ENCODE results near the gene CSMD2. TPM values are rescaled to one million over a fixed set of nuclear protein-coding genes. Genes with fewer than 3 reads are reported as not detected.

Gene CSMD2
- total and polyA plus RNA-seq, 2 experiments from 2014 or later: 5.3 to 16.6 TPM

DNA sequence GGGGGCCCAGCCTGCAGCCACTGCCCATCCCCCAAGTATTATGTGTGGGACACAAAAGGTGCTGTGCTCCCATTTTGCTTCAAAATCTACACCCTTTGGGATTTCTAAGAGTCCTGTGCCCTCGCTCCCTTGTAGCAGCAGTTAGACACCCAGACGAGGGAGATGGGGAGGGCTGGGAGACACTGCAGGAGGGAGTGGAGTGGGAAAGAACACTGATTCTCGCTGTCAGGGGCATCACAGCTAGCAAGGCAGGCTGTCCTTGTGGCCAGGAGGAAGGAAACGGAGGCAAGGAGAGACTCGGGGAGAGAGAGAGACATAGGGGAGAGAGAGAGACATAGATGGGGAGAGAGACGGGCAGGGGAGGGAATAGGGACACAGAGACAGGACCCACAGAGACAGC lies 38.5 kb downstream of the CSMD2 start:
- Histone ChIP-seq H3K4me1 (ENCODE audit: insufficient read depth) (no peaks in the 10 kb centered on the region), H3K27me3 (ENCODE audit: insufficient read depth) (no peaks in the 10 kb centered on the region), H3K79me2 (replicated peaks; ENCODE audit: insufficient read depth) (peaks cover 9% of the 10 kb centered on the region; the same call in 1 of the 2 replicates), H3K4me3 (no peak overlapping the region), H3K4me2 (no peak overlapping the region), H3F3A (replicated peaks; ENCODE audit: low read depth) (no peaks in the 10 kb centered on the region), H3K36me3 (ENCODE audit: insufficient read depth) (no peaks in the 10 kb centered on the region; the same call in 1 of the 2 replicates), H3K27ac (ENCODE audit: low read depth) (no peak overlapping the region), H4K20me1 (replicated peaks; ENCODE audit: insufficient read depth) (no peaks in the 10 kb centered on the region), H3K9me2 (ENCODE audit: insufficient read depth) (0 out of 2 replicates have a peak, but pooled peaks cover 9% of the 10 kb centered on the region), H2AFZ (no peak overlapping the region)
- Mint-ChIP-seq H3K27ac (no peak overlapping the region), H3K4me3 (no peak overlapping the region), H3K4me1 (peaks cover 6% of the 10 kb centered on the region), H3K27me3 (ENCODE audit: insufficient read depth, low read depth, poor library complexity) (peaks cover 21% of the 10 kb centered on the region), H3K36me3 (ENCODE audit: low read depth) (peaks cover 44% of the 10 kb centered on the region), H3K9me3 (peaks cover 3% of the 10 kb centered on the region; the same call in 1 of the 3 replicates)
- TF ChIP-seq POLR2AphosphoS5 (IDR thresholded peaks at IDR 0.05; ENCODE audit: low read depth) (no peak), EZH2 (IDR thresholded peaks at IDR 0.05; ENCODE audit: low read depth, unreplicated experiment) (no peak), JUNB (IDR thresholded peaks at IDR 0.05; ENCODE audit: unreplicated experiment) (no peak), EZH2phosphoT487 (IDR thresholded peaks at IDR 0.05; ENCODE audit: unreplicated experiment) (no peak), STAT1 (IDR thresholded peaks at IDR 0.05; ENCODE audit: unreplicated experiment) (no peak), NANOG (IDR thresholded peaks at IDR 0.05; ENCODE audit: borderline replicate concordance) (no peak), ZNF114 (CRISPR knock-in tag; IDR thresholded peaks at IDR 0.05) (no peak), ZNF331 (CRISPR knock-in tag; IDR thresholded peaks at IDR 0.05; ENCODE audit: low read depth) (no peak), CREB1 (CRISPR knock-in tag; IDR thresholded peaks at IDR 0.05; ENCODE audit: low read depth) (no peak)
- TF ChIP-seq, protein P1, sequence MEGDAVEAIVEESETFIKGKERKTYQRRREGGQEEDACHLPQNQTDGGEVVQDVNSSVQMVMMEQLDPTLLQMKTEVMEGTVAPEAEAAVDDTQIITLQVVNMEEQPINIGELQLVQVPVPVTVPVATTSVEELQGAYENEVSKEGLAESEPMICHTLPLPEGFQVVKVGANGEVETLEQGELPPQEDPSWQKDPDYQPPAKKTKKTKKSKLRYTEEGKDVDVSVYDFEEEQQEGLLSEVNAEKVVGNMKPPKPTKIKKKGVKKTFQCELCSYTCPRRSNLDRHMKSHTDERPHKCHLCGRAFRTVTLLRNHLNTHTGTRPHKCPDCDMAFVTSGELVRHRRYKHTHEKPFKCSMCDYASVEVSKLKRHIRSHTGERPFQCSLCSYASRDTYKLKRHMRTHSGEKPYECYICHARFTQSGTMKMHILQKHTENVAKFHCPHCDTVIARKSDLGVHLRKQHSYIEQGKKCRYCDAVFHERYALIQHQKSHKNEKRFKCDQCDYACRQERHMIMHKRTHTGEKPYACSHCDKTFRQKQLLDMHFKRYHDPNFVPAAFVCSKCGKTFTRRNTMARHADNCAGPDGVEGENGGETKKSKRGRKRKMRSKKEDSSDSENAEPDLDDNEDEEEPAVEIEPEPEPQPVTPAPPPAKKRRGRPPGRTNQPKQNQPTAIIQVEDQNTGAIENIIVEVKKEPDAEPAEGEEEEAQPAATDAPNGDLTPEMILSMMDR (conservative IDR thresholded peaks at IDR 0.05; ENCODE audit: low read depth in 2 of 2): no peak
- TF ChIP-seq, protein P2, sequence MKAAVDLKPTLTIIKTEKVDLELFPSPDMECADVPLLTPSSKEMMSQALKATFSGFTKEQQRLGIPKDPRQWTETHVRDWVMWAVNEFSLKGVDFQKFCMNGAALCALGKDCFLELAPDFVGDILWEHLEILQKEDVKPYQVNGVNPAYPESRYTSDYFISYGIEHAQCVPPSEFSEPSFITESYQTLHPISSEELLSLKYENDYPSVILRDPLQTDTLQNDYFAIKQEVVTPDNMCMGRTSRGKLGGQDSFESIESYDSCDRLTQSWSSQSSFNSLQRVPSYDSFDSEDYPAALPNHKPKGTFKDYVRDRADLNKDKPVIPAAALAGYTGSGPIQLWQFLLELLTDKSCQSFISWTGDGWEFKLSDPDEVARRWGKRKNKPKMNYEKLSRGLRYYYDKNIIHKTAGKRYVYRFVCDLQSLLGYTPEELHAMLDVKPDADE (IDR thresholded peaks at IDR 0.05): no peak
- TF ChIP-seq, protein P3, sequence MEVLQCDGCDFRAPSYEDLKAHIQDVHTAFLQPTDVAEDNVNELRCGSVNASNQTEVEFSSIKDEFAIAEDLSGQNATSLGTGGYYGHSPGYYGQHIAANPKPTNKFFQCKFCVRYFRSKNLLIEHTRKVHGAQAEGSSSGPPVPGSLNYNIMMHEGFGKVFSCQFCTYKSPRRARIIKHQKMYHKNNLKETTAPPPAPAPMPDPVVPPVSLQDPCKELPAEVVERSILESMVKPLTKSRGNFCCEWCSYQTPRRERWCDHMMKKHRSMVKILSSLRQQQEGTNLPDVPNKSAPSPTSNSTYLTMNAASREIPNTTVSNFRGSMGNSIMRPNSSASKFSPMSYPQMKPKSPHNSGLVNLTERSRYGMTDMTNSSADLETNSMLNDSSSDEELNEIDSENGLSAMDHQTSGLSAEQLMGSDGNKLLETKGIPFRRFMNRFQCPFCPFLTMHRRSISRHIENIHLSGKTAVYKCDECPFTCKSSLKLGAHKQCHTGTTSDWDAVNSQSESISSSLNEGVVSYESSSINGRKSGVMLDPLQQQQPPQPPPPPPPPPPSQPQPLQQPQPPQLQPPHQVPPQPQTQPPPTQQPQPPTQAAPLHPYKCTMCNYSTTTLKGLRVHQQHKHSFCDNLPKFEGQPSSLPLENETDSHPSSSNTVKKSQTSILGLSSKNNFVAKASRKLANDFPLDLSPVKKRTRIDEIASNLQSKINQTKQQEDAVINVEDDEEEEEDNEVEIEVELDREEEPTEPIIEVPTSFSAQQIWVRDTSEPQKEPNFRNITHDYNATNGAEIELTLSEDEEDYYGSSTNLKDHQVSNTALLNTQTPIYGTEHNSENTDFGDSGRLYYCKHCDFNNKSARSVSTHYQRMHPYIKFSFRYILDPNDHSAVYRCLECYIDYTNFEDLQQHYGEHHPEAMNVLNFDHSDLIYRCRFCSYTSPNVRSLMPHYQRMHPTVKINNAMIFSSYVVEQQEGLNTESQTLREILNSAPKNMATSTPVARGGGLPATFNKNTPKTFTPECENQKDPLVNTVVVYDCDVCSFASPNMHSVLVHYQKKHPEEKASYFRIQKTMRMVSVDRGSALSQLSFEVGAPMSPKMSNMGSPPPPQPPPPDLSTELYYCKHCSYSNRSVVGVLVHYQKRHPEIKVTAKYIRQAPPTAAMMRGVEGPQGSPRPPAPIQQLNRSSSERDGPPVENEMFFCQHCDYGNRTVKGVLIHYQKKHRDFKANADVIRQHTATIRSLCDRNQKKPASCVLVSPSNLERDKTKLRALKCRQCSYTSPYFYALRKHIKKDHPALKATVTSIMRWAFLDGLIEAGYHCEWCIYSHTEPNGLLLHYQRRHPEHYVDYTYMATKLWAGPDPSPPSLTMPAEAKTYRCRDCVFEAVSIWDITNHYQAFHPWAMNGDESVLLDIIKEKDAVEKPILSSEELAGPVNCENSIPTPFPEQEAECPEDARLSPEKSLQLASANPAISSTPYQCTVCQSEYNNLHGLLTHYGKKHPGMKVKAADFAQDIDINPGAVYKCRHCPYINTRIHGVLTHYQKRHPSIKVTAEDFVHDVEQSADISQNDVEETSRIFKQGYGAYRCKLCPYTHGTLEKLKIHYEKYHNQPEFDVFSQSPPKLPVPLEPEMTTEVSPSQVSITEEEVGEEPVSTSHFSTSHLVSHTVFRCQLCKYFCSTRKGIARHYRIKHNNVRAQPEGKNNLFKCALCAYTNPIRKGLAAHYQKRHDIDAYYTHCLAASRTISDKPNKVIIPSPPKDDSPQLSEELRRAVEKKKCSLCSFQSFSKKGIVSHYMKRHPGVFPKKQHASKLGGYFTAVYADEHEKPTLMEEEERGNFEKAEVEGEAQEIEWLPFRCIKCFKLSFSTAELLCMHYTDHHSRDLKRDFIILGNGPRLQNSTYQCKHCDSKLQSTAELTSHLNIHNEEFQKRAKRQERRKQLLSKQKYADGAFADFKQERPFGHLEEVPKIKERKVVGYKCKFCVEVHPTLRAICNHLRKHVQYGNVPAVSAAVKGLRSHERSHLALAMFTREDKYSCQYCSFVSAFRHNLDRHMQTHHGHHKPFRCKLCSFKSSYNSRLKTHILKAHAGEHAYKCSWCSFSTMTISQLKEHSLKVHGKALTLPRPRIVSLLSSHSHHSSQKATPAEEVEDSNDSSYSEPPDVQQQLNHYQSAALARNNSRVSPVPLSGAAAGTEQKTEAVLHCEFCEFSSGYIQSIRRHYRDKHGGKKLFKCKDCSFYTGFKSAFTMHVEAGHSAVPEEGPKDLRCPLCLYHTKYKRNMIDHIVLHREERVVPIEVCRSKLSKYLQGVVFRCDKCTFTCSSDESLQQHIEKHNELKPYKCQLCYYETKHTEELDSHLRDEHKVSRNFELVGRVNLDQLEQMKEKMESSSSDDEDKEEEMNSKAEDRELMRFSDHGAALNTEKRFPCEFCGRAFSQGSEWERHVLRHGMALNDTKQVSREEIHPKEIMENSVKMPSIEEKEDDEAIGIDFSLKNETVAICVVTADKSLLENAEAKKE (CRISPR knock-in tag; IDR thresholded peaks at IDR 0.05): no peak
- TF ChIP-seq, protein P4, sequence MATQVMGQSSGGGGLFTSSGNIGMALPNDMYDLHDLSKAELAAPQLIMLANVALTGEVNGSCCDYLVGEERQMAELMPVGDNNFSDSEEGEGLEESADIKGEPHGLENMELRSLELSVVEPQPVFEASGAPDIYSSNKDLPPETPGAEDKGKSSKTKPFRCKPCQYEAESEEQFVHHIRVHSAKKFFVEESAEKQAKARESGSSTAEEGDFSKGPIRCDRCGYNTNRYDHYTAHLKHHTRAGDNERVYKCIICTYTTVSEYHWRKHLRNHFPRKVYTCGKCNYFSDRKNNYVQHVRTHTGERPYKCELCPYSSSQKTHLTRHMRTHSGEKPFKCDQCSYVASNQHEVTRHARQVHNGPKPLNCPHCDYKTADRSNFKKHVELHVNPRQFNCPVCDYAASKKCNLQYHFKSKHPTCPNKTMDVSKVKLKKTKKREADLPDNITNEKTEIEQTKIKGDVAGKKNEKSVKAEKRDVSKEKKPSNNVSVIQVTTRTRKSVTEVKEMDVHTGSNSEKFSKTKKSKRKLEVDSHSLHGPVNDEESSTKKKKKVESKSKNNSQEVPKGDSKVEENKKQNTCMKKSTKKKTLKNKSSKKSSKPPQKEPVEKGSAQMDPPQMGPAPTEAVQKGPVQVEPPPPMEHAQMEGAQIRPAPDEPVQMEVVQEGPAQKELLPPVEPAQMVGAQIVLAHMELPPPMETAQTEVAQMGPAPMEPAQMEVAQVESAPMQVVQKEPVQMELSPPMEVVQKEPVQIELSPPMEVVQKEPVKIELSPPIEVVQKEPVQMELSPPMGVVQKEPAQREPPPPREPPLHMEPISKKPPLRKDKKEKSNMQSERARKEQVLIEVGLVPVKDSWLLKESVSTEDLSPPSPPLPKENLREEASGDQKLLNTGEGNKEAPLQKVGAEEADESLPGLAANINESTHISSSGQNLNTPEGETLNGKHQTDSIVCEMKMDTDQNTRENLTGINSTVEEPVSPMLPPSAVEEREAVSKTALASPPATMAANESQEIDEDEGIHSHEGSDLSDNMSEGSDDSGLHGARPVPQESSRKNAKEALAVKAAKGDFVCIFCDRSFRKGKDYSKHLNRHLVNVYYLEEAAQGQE (IDR thresholded peaks at IDR 0.05; ENCODE audit: unreplicated experiment): no peak
- no peak for ATAC-seq
- no peak for DNase-seq (ENCODE audit: low spot score)
